Mesendoderm (in vitro differentiated cells): ENCODE results near the gene TSHZ2.

Experiments used
- DNase-seq: peaks from one replicate; pipeline ENCODE4 v3.0.0; 2013
- H2AK5ac ChIP-seq: 2 replicates; pipeline ENCODE4 v1.6.1; 2013; ENCODE audit warnings: low read length, inconsistent platforms
- H2BK120ac ChIP-seq: 2 replicates; pipeline ENCODE4 v1.6.1; 2013; ENCODE audit warnings: low read depth, mild to moderate bottlenecking, low read length, moderate library complexity, mixed read lengths
- H2BK15ac ChIP-seq: replicated peaks from 2 replicates; pipeline ENCODE4 v1.6.1; 2013; ENCODE audit warnings: low read depth, mild to moderate bottlenecking, moderate library complexity
- H2BK5ac ChIP-seq: 2 replicates; pipeline ENCODE4 v1.6.1; 2013; ENCODE audit warnings: low read length, inconsistent platforms
- H3K18ac ChIP-seq: 2 replicates; pipeline ENCODE4 v1.6.1; 2013; ENCODE audit warnings: mild to moderate bottlenecking, low read length, mixed read lengths
- H3K23ac ChIP-seq: one replicate; pipeline ENCODE4 v1.6.1; 2013; ENCODE audit warnings: low read length
- H3K27ac ChIP-seq: 2 replicates; pipeline ENCODE4 v1.5.1; 2013; ENCODE audit warnings: low read depth, mild to moderate bottlenecking, inconsistent platforms, low read length, moderate library complexity
- H3K27me3 ChIP-seq: 2 replicates; pipeline ENCODE4 v1.6.1; 2013; ENCODE audit warnings: low read length, control low read depth, mild to moderate bottlenecking, inconsistent platforms; ENCODE audit not compliant: insufficient read depth, poor library complexity
- H3K36me3 ChIP-seq: 2 replicates; pipeline ENCODE4 v1.6.1; 2013; ENCODE audit warnings: low read length, inconsistent platforms; ENCODE audit not compliant: control insufficient read depth, insufficient read depth
- H3K4ac ChIP-seq: one replicate; pipeline ENCODE4 v1.6.1; 2013; ENCODE audit warnings: low read depth, mild to moderate bottlenecking, low read length, moderate library complexity
- H3K4me1 ChIP-seq: 2 replicates; pipeline ENCODE4 v1.6.1; 2013; ENCODE audit warnings: low read depth, low read length, inconsistent platforms; ENCODE audit not compliant: control insufficient read depth
- H3K4me2 ChIP-seq: 2 replicates; pipeline ENCODE4 v1.6.1; 2013; ENCODE audit warnings: low read length
- H3K4me3 ChIP-seq: 2 replicates; pipeline ENCODE4 v1.5.1; 2013; ENCODE audit warnings: mild to moderate bottlenecking, low read length
- H3K56ac ChIP-seq: one replicate; pipeline ENCODE4 v1.6.1; 2013; ENCODE audit warnings: low read length
- H3K79me1 ChIP-seq: 2 replicates; pipeline ENCODE4 v1.6.1; 2013; ENCODE audit warnings: low read length, inconsistent platforms
- H3K79me2 ChIP-seq: 2 replicates; pipeline ENCODE4 v1.6.1; 2013; ENCODE audit warnings: mild to moderate bottlenecking, low read length; ENCODE audit not compliant: control insufficient read depth, insufficient read depth
- H3K9ac ChIP-seq: 2 replicates; pipeline ENCODE4 v1.6.1; 2013; ENCODE audit warnings: low read length, inconsistent platforms
- H4K5ac ChIP-seq: one replicate; pipeline ENCODE4 v1.6.1; 2013; ENCODE audit warnings: low read length
- H4K8ac ChIP-seq: one replicate; pipeline ENCODE4 v1.6.1; 2013; ENCODE audit warnings: low read depth, mild to moderate bottlenecking, control low read depth, low read length, moderate library complexity
- WGBS: extraction: QIAGEN DNeasy Blood & Tissue Kit; methylation state at CpG from one replicate; pipeline ENCODE4 v1.1.7; 2013; ENCODE audit warnings: low lambda C conversion rate, missing lambda C conversion rate; ENCODE audit not compliant: insufficient coverage; ENCODE audit errors: extremely low coverage; 5-methylcytosine and 5-hydroxymethylcytosine counted together

The TSHZ2 gene

GRCh38 chr20:52993076-52993475 lies 20.9 kb downstream of the TSHZ2 start:
- no peaks in the 10 kb centered on the region for H3K79me2 ChIP-seq
- H3K4me2 ChIP-seq = no peak overlapping the region
- no peaks in the 10 kb centered on the region for H3K36me3 ChIP-seq
- H4K8ac ChIP-seq = no peak overlapping the region
- H3K27me3 ChIP-seq = no peaks in the 10 kb centered on the region
- H2AK5ac ChIP-seq = no peak overlapping the region
- no peak overlapping the region for H3K4me3 ChIP-seq
- H3K4me1 ChIP-seq = no peaks in the 10 kb centered on the region
- H3K79me1 ChIP-seq = no peaks in the 10 kb centered on the region
- WGBS = no CpG with 5 or more reads among the region's 3 CpGs
- no peak overlapping the region for H2BK5ac ChIP-seq
- H3K9ac ChIP-seq = no peak overlapping the region
- H2BK15ac ChIP-seq = no peak overlapping the region
- DNase-seq = no peak
- H2BK120ac ChIP-seq = no peak overlapping the region
- no peak overlapping the region for H3K4ac ChIP-seq
- no peak overlapping the region for H3K23ac ChIP-seq
- no peak overlapping the region for H3K27ac ChIP-seq
- no peak overlapping the region for H3K18ac ChIP-seq
- H3K56ac ChIP-seq = no peak overlapping the region
- no peak overlapping the region for H4K5ac ChIP-seq

GRCh38 chr20:52994184-52994970 lies 22.2 kb downstream of the TSHZ2 start:
- Histone ChIP-seq H3K27ac (no peak overlapping the region), H3K4me3 (no peak overlapping the region), H2BK120ac (no peak overlapping the region), H3K23ac (no peak overlapping the region), H3K56ac (no peak overlapping the region), H3K79me2 (no peaks in the 10 kb centered on the region), H2BK5ac (no peak overlapping the region), H3K79me1 (no peaks in the 10 kb centered on the region), H3K4me1 (no peaks in the 10 kb centered on the region), H3K9ac (no peak overlapping the region), H2BK15ac (no peak overlapping the region), H3K4ac (no peak overlapping the region), H3K36me3 (no peaks in the 10 kb centered on the region), H3K27me3 (no peaks in the 10 kb centered on the region), H3K4me2 (no peak overlapping the region), H4K8ac (no peak overlapping the region), H2AK5ac (no peak overlapping the region), H3K18ac (no peak overlapping the region), H4K5ac (no peak overlapping the region)
- 100% methylated on average over 2 of the region's 10 CpGs for WGBS
- no peak for DNase-seq

GRCh38 chr20:52996130-52996529 lies 24.0 kb downstream of the TSHZ2 start:
- H3K27me3 ChIP-seq = no peaks in the 10 kb centered on the region
- H2BK5ac ChIP-seq = no peak overlapping the region
- H3K23ac ChIP-seq = no peak overlapping the region
- no peak for DNase-seq
- no peak overlapping the region for H3K4ac ChIP-seq
- H3K79me2 ChIP-seq = no peaks in the 10 kb centered on the region
- H2BK15ac ChIP-seq = no peak overlapping the region
- H2AK5ac ChIP-seq = no peak overlapping the region
- no peaks in the 10 kb centered on the region for H3K4me1 ChIP-seq
- H2BK120ac ChIP-seq = no peak overlapping the region
- no CpG with 5 or more reads among the region's 1 CpG for WGBS
- no peak overlapping the region for H3K18ac ChIP-seq
- no peaks in the 10 kb centered on the region for H3K79me1 ChIP-seq
- no peak overlapping the region for H3K9ac ChIP-seq
- H4K8ac ChIP-seq = no peak overlapping the region
- no peak overlapping the region for H3K4me2 ChIP-seq
- no peaks in the 10 kb centered on the region for H3K36me3 ChIP-seq
- H3K56ac ChIP-seq = no peak overlapping the region
- no peak overlapping the region for H4K5ac ChIP-seq
- no peak overlapping the region for H3K4me3 ChIP-seq
- no peak overlapping the region for H3K27ac ChIP-seq

GRCh38 chr20:52996658-52997057 lies 24.5 kb downstream of the TSHZ2 start:
- no peaks in the 10 kb centered on the region for H3K27me3 ChIP-seq
- no peaks in the 10 kb centered on the region for H3K36me3 ChIP-seq
- no peak for DNase-seq
- H3K4me3 ChIP-seq = no peak overlapping the region
- no CpG with 5 or more reads among the region's 6 CpGs for WGBS
- H3K79me1 ChIP-seq = no peaks in the 10 kb centered on the region
- no peak overlapping the region for H4K8ac ChIP-seq
- H3K23ac ChIP-seq = no peak overlapping the region
- H3K27ac ChIP-seq = no peak overlapping the region
- no peak overlapping the region for H2AK5ac ChIP-seq
- no peak overlapping the region for H3K9ac ChIP-seq
- H3K4ac ChIP-seq = no peak overlapping the region
- H2BK15ac ChIP-seq = no peak overlapping the region
- no peak overlapping the region for H2BK120ac ChIP-seq
- H3K4me1 ChIP-seq = no peaks in the 10 kb centered on the region
- no peak overlapping the region for H2BK5ac ChIP-seq
- H3K79me2 ChIP-seq = no peaks in the 10 kb centered on the region
- H3K4me2 ChIP-seq = no peak overlapping the region
- no peak overlapping the region for H4K5ac ChIP-seq
- no peak overlapping the region for H3K56ac ChIP-seq
- no peak overlapping the region for H3K18ac ChIP-seq

GRCh38 chr20:52998268-52998667 lies 26.1 kb downstream of the TSHZ2 start:
- Histone ChIP-seq H3K18ac (no peak overlapping the region), H2BK120ac (no peak overlapping the region), H3K56ac (no peak overlapping the region), H2BK5ac (no peak overlapping the region), H3K4me2 (no peak overlapping the region), H3K4ac (no peak overlapping the region), H4K5ac (no peak overlapping the region), H3K4me3 (no peak overlapping the region), H2AK5ac (no peak overlapping the region), H3K9ac (no peak overlapping the region), H3K4me1 (no peaks in the 10 kb centered on the region), H3K23ac (no peak overlapping the region), H3K79me2 (no peaks in the 10 kb centered on the region), H3K27ac (no peak overlapping the region), H4K8ac (no peak overlapping the region), H3K36me3 (no peaks in the 10 kb centered on the region), H2BK15ac (no peak overlapping the region), H3K27me3 (no peaks in the 10 kb centered on the region), H3K79me1 (no peaks in the 10 kb centered on the region)
- no peak for DNase-seq
- no CpG with 5 or more reads among the region's 6 CpGs for whole genome bisulfite sequencing

GRCh38 chr20:52999040-52999439 lies 26.9 kb downstream of the TSHZ2 start:
- no peak for DNase-seq
- no peak overlapping the region for H3K56ac ChIP-seq
- no peak overlapping the region for H3K27ac ChIP-seq
- no peak overlapping the region for H2BK5ac ChIP-seq
- H3K4me3 ChIP-seq = no peak overlapping the region
- no peaks in the 10 kb centered on the region for H3K79me1 ChIP-seq
- H4K8ac ChIP-seq = no peak overlapping the region
- no peak overlapping the region for H2BK15ac ChIP-seq
- no peaks in the 10 kb centered on the region for H3K4me1 ChIP-seq
- no peak overlapping the region for H3K4ac ChIP-seq
- H2BK120ac ChIP-seq = no peak overlapping the region
- H3K4me2 ChIP-seq = no peak overlapping the region
- H3K79me2 ChIP-seq = no peaks in the 10 kb centered on the region
- H4K5ac ChIP-seq = no peak overlapping the region
- no peaks in the 10 kb centered on the region for H3K36me3 ChIP-seq
- no peak overlapping the region for H3K23ac ChIP-seq
- no peak overlapping the region for H3K18ac ChIP-seq
- no peaks in the 10 kb centered on the region for H3K27me3 ChIP-seq
- WGBS = no CpG with 5 or more reads among the region's 2 CpGs
- no peak overlapping the region for H2AK5ac ChIP-seq
- no peak overlapping the region for H3K9ac ChIP-seq
